ENCODE results near the gene CISTR. TPM values are rescaled to one million over a fixed set of nuclear protein-coding genes. Genes with fewer than 3 reads are reported as not detected.

CISTR gene
- total RNA-seq: not detected in 2 replicates

GRCh38 chr12:53751336-53752191 lies at the start of gene CISTR:
CISTR (minus strand) TSS chr12:53751979.

GRCh38 chr12:53727310-53728041 lies 24.3 kb downstream of the CISTR start, which contains the start of gene CALCOCO1:
CALCOCO1 (minus strand) TSS chr12:53727452; CDS start chr12:53725242, 2,210 bp downstream.

Other genes starting within 250 kb of the CISTR start
- 1.5 TPM in 1 of 2 replicates, not detected in the other for gene NPFF, start 244.5 kb downstream of the CISTR start, total RNA-seq
- gene ATF7, start 125.6 kb downstream of the CISTR start, total RNA-seq: 13.9 and 17.1 TPM in 2 replicates
- 390 and 497 TPM in 2 replicates for gene ATP5MC2, start 75.9 kb downstream of the CISTR start, total RNA-seq
- 29.2 and 112 TPM in 2 replicates for gene CALCOCO1, start 24.5 kb downstream of the CISTR start, total RNA-seq
- not detected in 2 replicates for gene HOXC13, start 186.9 kb upstream of the CISTR start, total RNA-seq
- gene HOXC12, start 202.9 kb upstream of the CISTR start, total RNA-seq: not detected in 2 replicates
- 1.3 and 1.8 TPM in 2 replicates for gene HOXC11, start 221.1 kb upstream of the CISTR start, total RNA-seq
- gene HOTAIR, start 223.0 kb upstream of the CISTR start, total RNA-seq: 0.49 and 1.9 TPM in 2 replicates
- 10.3 and 17.9 TPM in 2 replicates for gene HOXC10, start 233.2 kb upstream of the CISTR start, total RNA-seq
- gene HOXC9, start 248.2 kb upstream of the CISTR start, total RNA-seq: 12.1 and 21.0 TPM in 2 replicates

Data from mesangial cell (primary cell).